Right ventricle myocardium superior (tissue), 1 donor: ENCODE measurements around the gene WASL. TPM values are rescaled to one million over a fixed set of nuclear protein-coding genes. Genes with fewer than 3 reads are reported as not detected.

Experiments
- ATAC-seq: fragments of 200-7000 bp; cut with Tn5 transposase; one replicate; pipeline ENCODE4 v1.9.1; 2020; ENCODE audit warnings: mild to moderate bottlenecking; ENCODE audit not compliant: poor library complexity
- DNase-seq: peaks from one replicate; pipeline ENCODE4 v3.0.0-alpha.2; 2020
- intact Hi-C: fragments of 100-400 bp; cut with DNase I; formaldehyde crosslinking; loops from one replicate; pipeline ENCODE4 v1.11.2; 2022
- total RNA-seq: library from RNA; stranded (reverse); fragmentation: NEBNext Ultra II Directional; extraction: Animal tissue kit (Norgen Biotek cat#: 25700); gene quantifications from one replicate; pipeline ENCODE4 v1.2.1, GENCODE V29; 2021
- donor health status: DM: no; HTN: yes; CAD: no; lungs with severe emphysema.

Gene WASL
- total RNA-seq, 1 donor from 2014 or later = 25.7 TPM

GRCh38 chr7:123715799-123716198 is 33.0 kb downstream of the WASL start:
- no peak for DNase-seq
- intact Hi-C loops = no loop called here

GRCh38 chr7:123715198-123715597 is 33.6 kb downstream of the WASL start:
- ATAC-seq = no peak
- intact Hi-C loops = no loop called here
- DNase-seq = no peak

More at GRCh38 chr7:123715799-123716198, 33.0 kb downstream of the WASL start:
- no peak for ATAC-seq

- DNase-seq (no peak), ATAC-seq (no peak)
- intact Hi-C loops = no loop called here
Observed at GRCh38 chr7:123714296-123715080, 34.3 kb downstream of the WASL start.

GRCh38 chr7:123712619-123713018 is 36.2 kb downstream of the WASL start:
- ATAC-seq (no peak), DNase-seq (no peak)
- intact Hi-C loops = no loop called here

- intact Hi-C loops = no loop called here
- ATAC-seq = no peak
Observed at GRCh38 chr7:123711832-123712293, 36.9 kb downstream of the WASL start.

GRCh38 chr7:123710683-123711082 is 38.1 kb downstream of the WASL start:
- DNase-seq (no peak), ATAC-seq (no peak)
- intact Hi-C loops = no loop called here

More at GRCh38 chr7:123711832-123712293, 36.9 kb downstream of the WASL start:
- DNase-seq = no peak

GRCh38 chr7:123709525-123709924 is 39.3 kb downstream of the WASL start:
- ATAC-seq (no peak), DNase-seq (no peak)
- intact Hi-C loops = no loop called here

- intact Hi-C loops = no loop called here
- no peak for DNase-seq
- no peak for ATAC-seq
Observed at GRCh38 chr7:123705211-123705901, 43.4 kb downstream of the WASL start.

- intact Hi-C loops = no loop called here
- DNase-seq (no peak), ATAC-seq (no peak)
Observed at GRCh38 chr7:123695944-123696677, 52.7 kb downstream of the WASL start.

- no peak for DNase-seq
- no peak for ATAC-seq
- intact Hi-C loops = no loop called here
Observed at GRCh38 chr7:123692471-123692877, 56.3 kb downstream of the WASL start.

GRCh38 chr7:123690550-123690949 is 58.3 kb downstream of the WASL start:
- intact Hi-C loops = no loop called here
- DNase-seq (no peak), ATAC-seq (no peak)

GRCh38 chr7:123689250-123689649 is 59.6 kb downstream of the WASL start:
- DNase-seq (no peak), ATAC-seq (no peak)
- intact Hi-C loops = loop anchor here (5.0 to 10.0 kb wide), 3 partner anchors 54 to 173 kb away; partner anchors contain the start of gene WASL

- no peak for ATAC-seq
Observed at GRCh38 chr7:123687727-123688126, 61.1 kb downstream of the WASL start.

GRCh38 chr7:123687161-123687560 is 61.6 kb downstream of the WASL start:
- intact Hi-C loops = loop anchor here (5.0 to 10.0 kb wide), 3 partner anchors 52 to 175 kb away; partner anchors contain the start of gene WASL
- no peak for DNase-seq
- ATAC-seq = no peak

More at GRCh38 chr7:123687727-123688126, 61.1 kb downstream of the WASL start:
- intact Hi-C loops = loop anchor here (5.0 to 10.0 kb wide), 3 partner anchors 53 to 175 kb away; partner anchors contain the start of gene WASL
- DNase-seq = no peak

GRCh38 chr7:123682690-123683089 is 66.1 kb downstream of the WASL start:
- ATAC-seq = peak; percentile 65
- no peak for DNase-seq
- intact Hi-C loops = loop anchor here (10.0 kb wide), 2 partner anchors 48 to 62 kb away; partner anchors contain the start of gene WASL

- peak; percentile 88 for ATAC-seq
- intact Hi-C loops = loop anchor here (10.0 kb wide), 2 partner anchors 47 to 63 kb away; partner anchors contain the start of gene WASL
- DNase-seq = no peak
Observed at GRCh38 chr7:123681561-123681960, 67.2 kb downstream of the WASL start.

GRCh38 chr7:123680580-123680979 is 68.2 kb downstream of the WASL start:
- intact Hi-C loops = loop anchor here (10.0 kb wide), 2 partner anchors 46 to 64 kb away; partner anchors contain the start of gene WASL
- DNase-seq (no peak), ATAC-seq (peak; percentile 14)

GRCh38 chr7:123679614-123680013 is 69.2 kb downstream of the WASL start:
- ATAC-seq (peak; percentile 59), DNase-seq (no peak)
- intact Hi-C loops = loop anchor here (10.0 kb wide), 2 partner anchors 45 to 65 kb away; partner anchors contain the start of gene WASL
